IPS-NIHi7 (cell line): ENCODE data around the gene EBLN2.
"Not testable (repeated sequence)": the region's sequence is repeated elsewhere in the genome, so short reads cannot be mapped to it uniquely, and the experiment has no call there.

Experiments used
- DNase-seq: peaks from one replicate; pipeline ENCODE4 v3.0.0; 2012; ENCODE audit warnings: mixed read lengths; ENCODE audit errors: extremely low spot score

The EBLN2 gene

GRCh38 chr3:73060302-73060723, 1.1 kb upstream of the EBLN2 start:
- DNase-seq: no peak

GRCh38 chr3:73066243-73066642, 4.8 kb downstream of the EBLN2 start:
- DNase-seq: not testable (repeated sequence)

GRCh38 chr3:73068419-73068818, 7.0 kb downstream of the EBLN2 start:
- DNase-seq: no peak

- no peak for DNase-seq
Measured at GRCh38 chr3:73069187-73069586, 7.7 kb downstream of the EBLN2 start.

- DNase-seq: no peak
Measured at GRCh38 chr3:73069775-73070444, 8.5 kb downstream of the EBLN2 start.

- no peak for DNase-seq
Measured at GRCh38 chr3:73070675-73071575, 9.5 kb downstream of the EBLN2 start.

GRCh38 chr3:73071952-73072351, 10.5 kb downstream of the EBLN2 start:
- no peak for DNase-seq

- DNase-seq: no peak
Measured at GRCh38 chr3:73072634-73073033, 11.2 kb downstream of the EBLN2 start.

- no peak for DNase-seq
Measured at GRCh38 chr3:73073091-73073707, 11.7 kb downstream of the EBLN2 start.

GRCh38 chr3:73074781-73075180, 13.3 kb downstream of the EBLN2 start:
- no peak for DNase-seq

- no peak for DNase-seq
Measured at GRCh38 chr3:73080216-73080966, 18.9 kb downstream of the EBLN2 start.

- DNase-seq: no peak
Measured at GRCh38 chr3:73081140-73081539, 19.7 kb downstream of the EBLN2 start.

- no peak for DNase-seq
Measured at GRCh38 chr3:73084170-73084569, 22.7 kb downstream of the EBLN2 start.

- DNase-seq: peak; percentile 57
Measured at GRCh38 chr3:73086071-73086494, 24.6 kb downstream of the EBLN2 start.

- peak; percentile 29 for DNase-seq
Measured at GRCh38 chr3:73094129-73094528, 32.7 kb downstream of the EBLN2 start.

GRCh38 chr3:73094951-73095350, 33.5 kb downstream of the EBLN2 start:
- DNase-seq: peak; percentile 72

- DNase-seq: no peak
Measured at GRCh38 chr3:73096169-73096568, 34.7 kb downstream of the EBLN2 start.

GRCh38 chr3:73098026-73098425, 36.6 kb downstream of the EBLN2 start:
- no peak for DNase-seq

GRCh38 chr3:73098873-73099272, 37.4 kb downstream of the EBLN2 start:
- no peak for DNase-seq

- peak; percentile 94 for DNase-seq
Measured at GRCh38 chr3:73100741-73101559, 39.5 kb downstream of the EBLN2 start.

- no peak for DNase-seq
Measured at GRCh38 chr3:73101881-73102280, 40.4 kb downstream of the EBLN2 start.
